Activated effector memory CD4-positive, alpha-beta T cell treated with anti-CD3 and anti-CD28 coated beads, Interleukin-2, amount 50 U/mL, for 16 hours (primary cell): ENCODE data around the gene EIF4EBP2.

Experiments used
- DNase-seq: peaks from one replicate; pipeline ENCODE4 v3.0.0-alpha.2; 2020

EIF4EBP2 gene

GRCh38 chr10:70404036-70404786 is at the start of gene EIF4EBP2:
Gene EIF4EBP2 (plus strand): TSS chr10:70404145. CDS start chr10:70404402, 257 bp downstream.
- peak; percentile 100 for DNase-seq

- no peak for DNase-seq
Observed at GRCh38 chr10:70354556-70354955, 49.4 kb upstream of the EIF4EBP2 start.

- no peak for DNase-seq
Observed at GRCh38 chr10:70355051-70356021, 48.6 kb upstream of the EIF4EBP2 start.

- no peak for DNase-seq
Observed at GRCh38 chr10:70357565-70357964, 46.4 kb upstream of the EIF4EBP2 start.

GRCh38 chr10:70358446-70358845 is 45.5 kb upstream of the EIF4EBP2 start:
- DNase-seq = no peak

GRCh38 chr10:70359017-70359550 is 44.9 kb upstream of the EIF4EBP2 start:
- no peak for DNase-seq

GRCh38 chr10:70360215-70360614 is 43.7 kb upstream of the EIF4EBP2 start:
- no peak for DNase-seq

GRCh38 chr10:70362328-70362727 is 41.6 kb upstream of the EIF4EBP2 start:
- DNase-seq = no peak

GRCh38 chr10:70363292-70363691 is 40.7 kb upstream of the EIF4EBP2 start:
- no peak for DNase-seq

- peak; percentile 94 for DNase-seq
Observed at GRCh38 chr10:70363971-70364771, 39.8 kb upstream of the EIF4EBP2 start.

- no peak for DNase-seq
Observed at GRCh38 chr10:70364772-70365091, 39.2 kb upstream of the EIF4EBP2 start.

- no peak for DNase-seq
Observed at GRCh38 chr10:70367195-70367796, 36.6 kb upstream of the EIF4EBP2 start.

- no peak for DNase-seq
Observed at GRCh38 chr10:70368774-70369482, 35.0 kb upstream of the EIF4EBP2 start.

GRCh38 chr10:70369498-70370018 is 34.4 kb upstream of the EIF4EBP2 start:
- no peak for DNase-seq

- no peak for DNase-seq
Observed at GRCh38 chr10:70370766-70371165, 33.2 kb upstream of the EIF4EBP2 start.

- DNase-seq = no peak
Observed at GRCh38 chr10:70371846-70372245, 32.1 kb upstream of the EIF4EBP2 start.

GRCh38 chr10:70374775-70375614 is 28.9 kb upstream of the EIF4EBP2 start:
- no peak for DNase-seq

- DNase-seq = no peak
Observed at GRCh38 chr10:70376436-70377378, 27.2 kb upstream of the EIF4EBP2 start.

- no peak for DNase-seq
Observed at GRCh38 chr10:70378122-70378521, 25.8 kb upstream of the EIF4EBP2 start.
